Kidney (tissue), 14 donors: ENCODE data around the gene PRPS1. TPM values are rescaled to one million over a fixed set of nuclear protein-coding genes. Genes with fewer than 3 reads are reported as not detected.
"Not testable (repeated sequence)": the region's sequence is repeated elsewhere in the genome, so short reads cannot be mapped to it uniquely, and the experiment has no call there.

Experiments used
- DNase-seq, 5 donors: peaks; one replicate each; pipeline ENCODE4 v3.0.0-alpha.2; 2013 to 2020
- FAIRE-seq: peaks from 2 replicates; lab custom pipeline; 2012; peaks lifted over from hg19 to GRCh38; lab: Jason Lieb, UNC
- H3K27ac ChIP-seq, 2 donors: one replicate each; pipeline ENCODE4 v1.7.0; 2013; ENCODE audit warnings: low read depth in 2 of 2, low read length in 2 of 2, inconsistent platforms in 1 of 2
- H3K27me3 ChIP-seq: one replicate; pipeline ENCODE4 v1.7.1; 2013; ENCODE audit warnings: low read length, inconsistent platforms; ENCODE audit not compliant: control insufficient read depth, insufficient read depth
- H3K36me3 ChIP-seq, 3 donors: one replicate each; pipeline versions ENCODE4 v1.7.0 to v1.7.1; 2013; ENCODE audit warnings: low read length in 3 of 3, control low read depth in 1 of 3, inconsistent platforms in 1 of 3; ENCODE audit not compliant: insufficient read depth in 3 of 3, control insufficient read depth in 2 of 3
- H3K4me1 ChIP-seq, 3 donors: one replicate each; pipeline versions ENCODE4 v1.7.0 to v1.7.1; 2013; ENCODE audit warnings: low read length in 3 of 3, inconsistent platforms in 1 of 3, low read depth in 1 of 3; ENCODE audit not compliant: control insufficient read depth in 2 of 3, insufficient read depth in 2 of 3
- H3K4me3 ChIP-seq, 3 donors: one replicate each; pipeline versions ENCODE4 v1.7.0 to v1.8.1; 2013; ENCODE audit warnings: low read length in 3 of 3, control low read depth in 1 of 3, inconsistent platforms in 1 of 3
- H3K9ac ChIP-seq, 3 donors: one replicate each; pipeline versions ENCODE4 v1.7.0 to v1.7.1; 2013; ENCODE audit warnings: low read length in 3 of 3, control low read depth in 1 of 3, inconsistent platforms in 1 of 3
- H3K9me3 ChIP-seq, 3 donors: one replicate each; pipeline versions ENCODE4 v1.7.0 to v1.7.1; 2013; ENCODE audit warnings: low read length in 3 of 3, control low read depth in 1 of 3, inconsistent platforms in 1 of 3; ENCODE audit not compliant: control insufficient read depth in 2 of 3, insufficient read depth in 1 of 3
- CTCF ChIP-seq: IDR thresholded peaks from 3 replicates; pipeline ENCODE4 v1.5.1; 2012; ENCODE audit warnings: mild to moderate bottlenecking, moderate library complexity, borderline replicate concordance; ENCODE audit not compliant: insufficient read depth; ENCODE audit errors: extremely low read depth
- intact Hi-C: fragments of 100-400 bp; cut with DNase I; formaldehyde crosslinking; loops from one replicate; pipeline ENCODE4 v1.11.1; 2022
- polyA plus RNA-seq: library from polyadenylated mRNA; stranded (reverse); fragments of 350-450 nt; fragmentation: Illumina TruSeq; extraction: RNeasy Lipid Tissue Mini Kit (QIAGEN cat#74804); gene quantifications from one replicate; pipeline ENCODE4 v1.2.3, GENCODE V29; 2014; ENCODE audit warnings: low read depth, low replicate concordance; ENCODE audit not compliant: insufficient read depth
- total RNA-seq: library from RNA; stranded (reverse); fragmentation: NEBNext Ultra II Directional; extraction: Animal tissue kit (Norgen Biotek cat#: 25700); gene quantifications from one replicate; pipeline ENCODE4 v1.2.1, GENCODE V29; 2021
- donor health status: control.
- donor health status: control.
- donor health status: control.
- donor health status: control.
- donor health status: control.
- donor health status: DM: yes; HTN: yes; CAD: no.
- donor health status: Normal renal cell carcinoma (clear cell type).

Gene PRPS1
- total and polyA plus RNA-seq, 2 donors from 2014 or later = 29.3 to 32.8 TPM

GRCh38 chrX:107683931-107684330 lies 55.6 kb downstream of the PRPS1 start:
- H3K27me3 ChIP-seq = no peaks in the 10 kb centered on the region
- H3K9me3 ChIP-seq = no peaks in the 10 kb centered on the region
- no peak overlapping the region for H3K9ac ChIP-seq
- peaks cover 0 to 38% (median 34%) of the 10 kb centered on the region in 3 donors for H3K4me1 ChIP-seq
- H3K36me3 ChIP-seq = no peaks in the 10 kb centered on the region
- peak overlapping the region in 1 of 2 donors; percentile 76 for H3K27ac ChIP-seq
- no peak for TF ChIP-seq CTCF
- intact Hi-C loops = no loop called here
- no peak overlapping the region for H3K4me3 ChIP-seq
- no peak for FAIRE-seq
- no peak for DNase-seq

- intact Hi-C loops = no loop called here
- Histone ChIP-seq H3K9me3 (no peaks in the 10 kb centered on the region), H3K9ac (no peak overlapping the region), H3K4me3 (no peak overlapping the region), H3K27me3 (no peaks in the 10 kb centered on the region), H3K4me1 (peaks cover 0 to 34% (median 32%) of the 10 kb centered on the region in 3 donors), H3K27ac (peak overlapping the region; percentile 56 to 73), H3K36me3 (no peaks in the 10 kb centered on the region)
- TF ChIP-seq CTCF = no peak
- FAIRE-seq (peak; percentile 86), DNase-seq (peak in 4 of 5 donors; percentile 28 to 93 (median 56))
Observed at GRCh38 chrX:107684956-107685385, 56.7 kb downstream of the PRPS1 start.

GRCh38 chrX:107685586-107685985 lies 57.3 kb downstream of the PRPS1 start:
- H3K27me3 ChIP-seq, H3K9ac ChIP-seq, H3K4me3 ChIP-seq, intact Hi-C loops, H3K9me3 ChIP-seq, DNase-seq, H3K36me3 ChIP-seq, FAIRE-seq: not testable (repeated sequence)
- peaks cover 0 to 34% (median 32%) of the 10 kb centered on the region in 3 donors for H3K4me1 ChIP-seq
- H3K27ac ChIP-seq = peak overlapping the region; percentile 30 to 73

- Histone ChIP-seq H3K27ac (peak overlapping the region; percentile 30 to 73), H3K4me1 (peaks cover 0 to 34% (median 32%) of the 10 kb centered on the region in 3 donors), H3K9ac (peak overlapping the region in 1 of 3 donors; percentile 27), H3K4me3 (no peak overlapping the region), H3K9me3 (no peaks in the 10 kb centered on the region), H3K36me3 (no peaks in the 10 kb centered on the region), H3K27me3 (no peaks in the 10 kb centered on the region)
- no peak for DNase-seq
- FAIRE-seq = no peak
- intact Hi-C loops = no loop called here
- TF ChIP-seq CTCF = no peak
Observed at GRCh38 chrX:107686026-107686425, 57.7 kb downstream of the PRPS1 start.
